IMR-90 (cell line): Measurements from ENCODE around the gene WDR27. TPM values are rescaled to one million over a fixed set of nuclear protein-coding genes. Genes with fewer than 3 reads are reported as not detected.

Experiments used
- ATAC-seq: fragments of 200-7000 bp; cut with Tn5 transposase; 2 replicates; pipeline ENCODE4 v1.9.1; 2020; ENCODE audit warnings: low read depth, mild to moderate bottlenecking, moderate library complexity
- BruUV-seq: library from RNA; stranded (reverse); fragments of 400-500 nt; replicated peaks from 2 replicates; lab custom pipeline; 2021; lab: Mats Ljungman, UMichigan
- CTCF ChIA-PET: fragments of 300-600 bp; formaldehyde crosslinking; extraction: SDS; loops from one replicate; lab custom pipeline; 2021; ENCODE audit warnings: antibody characterized with exemption; lab: Yijun Ruan, JAX
- POLR2A ChIA-PET: fragments of 300-600 bp; sonication (Branson Sonifier 250); formaldehyde crosslinking; loops from one replicate; lab custom pipeline; 2022; ENCODE audit warnings: antibody characterized with exemption; ENCODE audit not compliant: unreplicated experiment; lab: Charles Lee
- DNase-seq: peaks from one replicate; pipeline ENCODE4 v3.0.0; 2013
- H2AFZ ChIP-seq: replicated peaks from 2 replicates; pipeline ENCODE3; 2013; ENCODE audit warnings: low read length, mild to moderate bottlenecking; ENCODE audit not compliant: poor library complexity
- H2AK5ac ChIP-seq: 2 replicates; pipeline ENCODE4 v1.6.1; 2013; ENCODE audit warnings: low read depth, low read length, inconsistent platforms
- H2AK9ac ChIP-seq: replicated peaks from 2 replicates; pipeline ENCODE3; 2013; ENCODE audit warnings: mild to moderate bottlenecking, low read depth, low read length, moderate library complexity; ENCODE audit not compliant: poor library complexity
- H2BK120ac ChIP-seq: 2 replicates; pipeline ENCODE4 v1.6.1; 2013; ENCODE audit warnings: low read depth, low read length, inconsistent platforms
- H2BK15ac ChIP-seq: 3 replicates; pipeline ENCODE4 v1.6.1; 2013; ENCODE audit warnings: low read depth, low read length, inconsistent platforms
- H2BK20ac ChIP-seq: 2 replicates; pipeline ENCODE4 v1.6.1; 2013; ENCODE audit warnings: low read depth, mild to moderate bottlenecking, inconsistent platforms, low read length, moderate library complexity
- H2BK5ac ChIP-seq: 2 replicates; pipeline ENCODE4 v1.6.1; 2013; ENCODE audit warnings: mild to moderate bottlenecking, low read depth, low read length, inconsistent platforms; ENCODE audit not compliant: poor library complexity, severe bottlenecking
- H3K14ac ChIP-seq: replicated peaks from 2 replicates; pipeline ENCODE4 v1.6.1; 2013; ENCODE audit warnings: low read depth, low read length, inconsistent platforms
- H3K18ac ChIP-seq: 2 replicates; pipeline ENCODE4 v1.6.1; 2013; ENCODE audit warnings: low read depth, low read length, control low read depth
- H3K23ac ChIP-seq: 2 replicates; pipeline ENCODE4 v1.6.1; 2013; ENCODE audit warnings: low read depth, low read length, inconsistent platforms
- H3K27ac ChIP-seq: 2 replicates; pipeline ENCODE4 v1.5.1; 2013; ENCODE audit warnings: mild to moderate bottlenecking, control low read depth, low read length; ENCODE audit not compliant: insufficient read depth
- H3K27me3 ChIP-seq: 2 replicates; pipeline ENCODE4 v1.6.1; 2013; ENCODE audit warnings: low read length; ENCODE audit not compliant: control insufficient read depth, insufficient read depth
- H3K36me3 ChIP-seq: 2 replicates; pipeline ENCODE4 v1.6.1; 2013; ENCODE audit warnings: low read length, mixed read lengths; ENCODE audit not compliant: control insufficient read depth, insufficient read depth
- H3K4ac ChIP-seq: 2 replicates; pipeline ENCODE4 v1.6.1; 2013; ENCODE audit warnings: low read depth, low read length, inconsistent platforms
- H3K4me1 ChIP-seq: 2 replicates; pipeline ENCODE4 v1.6.1; 2013; ENCODE audit warnings: low read length, mixed read lengths; ENCODE audit not compliant: control insufficient read depth, insufficient read depth
- H3K4me2 ChIP-seq: 2 replicates; pipeline ENCODE4 v1.6.1; 2013; ENCODE audit warnings: low read depth, mild to moderate bottlenecking, control low read depth, low read length, moderate library complexity
- H3K4me3 ChIP-seq: 2 replicates; pipeline ENCODE4 v1.5.1; 2013; ENCODE audit warnings: low read depth, mild to moderate bottlenecking, control low read depth, low read length, moderate library complexity; ENCODE audit not compliant: insufficient read depth
- H3K56ac ChIP-seq: 2 replicates; pipeline ENCODE4 v1.6.1; 2013; ENCODE audit warnings: low read length, inconsistent platforms; ENCODE audit not compliant: insufficient read depth; ENCODE audit errors: extremely low read depth
- H3K79me1 ChIP-seq, 2 experiments: 2 replicates each; pipeline ENCODE4 v1.6.1; 2013; ENCODE audit warnings: low read length in 2 of 2, inconsistent platforms in 1 of 2, low read depth in 1 of 2
- H3K9ac ChIP-seq: 2 replicates; pipeline ENCODE4 v1.6.1; 2013; ENCODE audit warnings: low read depth, low read length, control low read depth
- H3K9me1 ChIP-seq: 2 replicates; pipeline ENCODE4 v1.6.1; 2013; ENCODE audit warnings: low read length, inconsistent platforms; ENCODE audit not compliant: insufficient read depth
- H3K9me3 ChIP-seq: 2 replicates; pipeline ENCODE4 v1.6.1; 2013; ENCODE audit warnings: low read length; ENCODE audit not compliant: control insufficient read depth, insufficient read depth
- H4K20me1 ChIP-seq: 2 replicates; pipeline ENCODE4 v1.6.1; 2013; ENCODE audit warnings: low read length, inconsistent platforms; ENCODE audit not compliant: insufficient read depth
- H4K5ac ChIP-seq: 2 replicates; pipeline ENCODE4 v1.6.1; 2013; ENCODE audit warnings: mild to moderate bottlenecking, low read depth, low read length, control low read depth
- H4K8ac ChIP-seq, 2 experiments: 2 replicates each; pipeline ENCODE4 v1.6.1; 2013; ENCODE audit warnings: low read depth in 2 of 2, low read length in 2 of 2, control low read depth in 1 of 2, inconsistent platforms in 1 of 2
- H4K91ac ChIP-seq: 2 replicates; pipeline ENCODE4 v1.6.1; 2013; ENCODE audit warnings: low read depth, low read length, inconsistent platforms; ENCODE audit not compliant: insufficient read depth
- BHLHE40 ChIP-seq: fragments of 150-350 bp; IDR thresholded peaks from 2 replicates; pipeline ENCODE4 v1.6.1; 2016; ENCODE audit warnings: mild to moderate bottlenecking, low read depth, low read length
- CEBPB ChIP-seq: IDR thresholded peaks from 2 replicates; pipeline ENCODE4 v1.6.1; 2012; ENCODE audit warnings: low read depth, low read length, improper control_type of control experiment
- CHD1 ChIP-seq: IDR thresholded peaks from 2 replicates; pipeline ENCODE4 v1.6.1; 2012; ENCODE audit warnings: low read depth, low read length, improper control_type of control experiment
- FOS ChIP-seq: fragments of 150-350 bp; IDR thresholded peaks from 2 replicates; pipeline ENCODE4 v1.6.1; 2016; ENCODE audit warnings: low read depth, low read length
- MXI1 ChIP-seq: IDR thresholded peaks from 2 replicates; pipeline ENCODE4 v1.6.1; 2012; ENCODE audit warnings: low read depth, mild to moderate bottlenecking, low read length, moderate library complexity, borderline replicate concordance
- RAD21 ChIP-seq: IDR thresholded peaks from 2 replicates; pipeline ENCODE4 v1.6.1; 2012; ENCODE audit warnings: low read length, improper control_type of control experiment
- RCOR1 ChIP-seq: IDR thresholded peaks from 2 replicates; pipeline ENCODE4 v1.6.1; 2012; ENCODE audit warnings: mild to moderate bottlenecking, low read length, improper control_type of control experiment; ENCODE audit not compliant: insufficient replicate concordance
- RFX5 ChIP-seq: IDR thresholded peaks from 2 replicates; pipeline ENCODE4 v1.8.0; 2012; ENCODE audit warnings: low read depth, mild to moderate bottlenecking, low read length, moderate library complexity
- SMC3 ChIP-seq: fragments of 150-350 bp; IDR thresholded peaks from 2 replicates; pipeline ENCODE4 v1.6.1; 2016; ENCODE audit warnings: low read depth, mild to moderate bottlenecking, antibody characterized with exemption, low read length, moderate library complexity
- USF2 ChIP-seq: fragments of 150-350 bp; IDR thresholded peaks from 2 replicates; pipeline ENCODE4 v1.6.1; 2017; ENCODE audit warnings: mild to moderate bottlenecking, antibody characterized with exemption, low read length, low read depth
- WGBS, 2 experiments: methylation state at CpG; one replicate each; pipeline versions ENCODE4 v1.1.5 to v1.1.7; 2013; ENCODE audit warnings: missing lambda C conversion rate in 2 of 2; ENCODE audit not compliant: insufficient read length in 1 of 2; ENCODE audit errors: extremely low coverage in 2 of 2; 5-methylcytosine and 5-hydroxymethylcytosine counted together
- dilution Hi-C: fragments of 300-500 bp; cut with HindIII; formaldehyde crosslinking; loops from one replicate; pipeline ENCODE4 v1.14.3; 2018; ENCODE audit warnings: low sequenced_read_pairs; ENCODE audit not compliant: unreplicated experiment
- in situ Hi-C: fragments of 300-500 bp; cut with MboI; formaldehyde crosslinking; loops from 3 replicates; pipeline ENCODE4 v1.14.3; 2019; ENCODE audit warnings: low sequenced_read_pairs, inconsistent platforms, mixed read lengths
- intact Hi-C: fragments of 100-400 bp; cut with micrococcal nuclease; formaldehyde crosslinking; loops from 2 replicates; pipeline ENCODE4 v1.10.0; 2022
- polyA plus RNA-seq, 3 experiments: library from polyadenylated mRNA; depleted of rRNA; stranded (reverse); fragments of >200 nt; gene quantifications; 2 replicates each; pipeline ENCODE4 v1.2.3, GENCODE V29; 2012; ENCODE audit warnings: low replicate concordance in 1 of 3
- total RNA-seq: library from RNA; depleted of rRNA; stranded (reverse); fragments of >200 nt; gene quantifications from 2 replicates; pipeline ENCODE4 v1.2.3, GENCODE V29; 2012

The WDR27 gene
- total and polyA plus RNA-seq, 2 of the 4 experiments (the other 2 are of a cell fraction): 7.0 to 18.5 TPM

DNA sequence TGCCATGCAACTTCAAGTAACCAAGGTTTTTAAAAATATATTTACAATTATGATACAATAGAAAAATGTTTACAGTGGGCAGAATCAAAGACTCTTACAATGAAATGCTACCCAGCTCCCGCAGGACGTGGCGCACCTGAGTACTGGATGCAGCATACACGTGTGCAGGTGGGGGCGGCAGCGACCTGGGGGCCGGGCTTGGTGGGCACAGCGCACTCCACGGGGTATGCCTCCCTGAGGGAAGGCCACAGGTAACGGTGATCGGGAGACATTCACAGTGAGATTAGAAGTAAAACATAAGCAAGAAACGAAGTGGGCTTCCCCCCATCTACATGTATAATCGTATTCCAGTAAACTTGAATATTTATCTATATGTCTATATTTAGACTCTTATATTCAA, 54.2 kb downstream of the WDR27 start:
- intact Hi-C loops (no loop called here), dilution Hi-C loops (no loop called here), in situ Hi-C loops (no loop called here)
- no peak overlapping the region for H3K27ac ChIP-seq
- DNase-seq: no peak
- TF ChIP-seq BHLHE40: no peak
- no peak for TF ChIP-seq SMC3
- no peak for TF ChIP-seq CEBPB
- TF ChIP-seq RCOR1: no peak
- TF ChIP-seq RAD21: no peak
- no peak for TF ChIP-seq RFX5
- no peak for TF ChIP-seq CHD1
- TF ChIP-seq MXI1: no peak
- no peak for TF ChIP-seq USF2
- TF ChIP-seq FOS: no peak
- H3K27me3 ChIP-seq: no peaks in the 10 kb centered on the region
- no peak overlapping the region for H3K56ac ChIP-seq
- WGBS, 2 experiments: no CpG with 5 or more reads among the region's 13 CpGs
- no peak overlapping the region for H3K18ac ChIP-seq
- no peaks in the 10 kb centered on the region for H3K79me1 ChIP-seq
- H4K91ac ChIP-seq: no peak overlapping the region
- H3K9me3 ChIP-seq: no peaks in the 10 kb centered on the region
- no peaks in the 10 kb centered on the region for H4K20me1 ChIP-seq
- H4K5ac ChIP-seq: no peak overlapping the region
- no peak overlapping the region for H2BK5ac ChIP-seq
- H2AFZ ChIP-seq: no peak overlapping the region
- H3K9ac ChIP-seq: no peak overlapping the region
- H3K36me3 ChIP-seq: peaks cover 6% of the 10 kb centered on the region; the same call in 1 of the 2 replicates
- ChIA-PET POLR2A (no interaction called here), CTCF (no interaction called here)
- no peak overlapping the region for H2AK9ac ChIP-seq
- H2BK20ac ChIP-seq: no peak overlapping the region
- H2BK120ac ChIP-seq: no peak overlapping the region
- no peaks in the 10 kb centered on the region for H3K4me1 ChIP-seq
- H2BK15ac ChIP-seq: no peak overlapping the region
- no peak overlapping the region for H3K4ac ChIP-seq
- H3K23ac ChIP-seq: no peak overlapping the region
- ATAC-seq: no peak
- H3K9me1 ChIP-seq: 0 out of 2 replicates have a peak, but pooled peaks cover 5% of the 10 kb centered on the region
- no peak overlapping the region for H4K8ac ChIP-seq
- H2AK5ac ChIP-seq: no peak overlapping the region
- no peak overlapping the region for H3K14ac ChIP-seq
- H3K4me2 ChIP-seq: no peak overlapping the region
- BruUV-seq: no TSS peak
- no peak overlapping the region for H3K4me3 ChIP-seq
